Islet precursor cell (in vitro differentiated cells): ENCODE results near the gene ANKS1A.
"Not testable (repeated sequence)": the region's sequence is repeated elsewhere in the genome, so short reads cannot be mapped to it uniquely, and the experiment has no call there.

Source experiments
- DNase-seq: peaks from one replicate; pipeline ENCODE4 v3.0.0-alpha.2; 2018

Gene ANKS1A

GRCh38 chr6:35087361-35088280 lies 198.6 kb downstream of the ANKS1A start:
- peak; percentile 48 for DNase-seq

- DNase-seq: peak; percentile 51
These were observed 199.5 kb downstream of the ANKS1A start for GRCh38 chr6:35088281-35089215.

DNA sequence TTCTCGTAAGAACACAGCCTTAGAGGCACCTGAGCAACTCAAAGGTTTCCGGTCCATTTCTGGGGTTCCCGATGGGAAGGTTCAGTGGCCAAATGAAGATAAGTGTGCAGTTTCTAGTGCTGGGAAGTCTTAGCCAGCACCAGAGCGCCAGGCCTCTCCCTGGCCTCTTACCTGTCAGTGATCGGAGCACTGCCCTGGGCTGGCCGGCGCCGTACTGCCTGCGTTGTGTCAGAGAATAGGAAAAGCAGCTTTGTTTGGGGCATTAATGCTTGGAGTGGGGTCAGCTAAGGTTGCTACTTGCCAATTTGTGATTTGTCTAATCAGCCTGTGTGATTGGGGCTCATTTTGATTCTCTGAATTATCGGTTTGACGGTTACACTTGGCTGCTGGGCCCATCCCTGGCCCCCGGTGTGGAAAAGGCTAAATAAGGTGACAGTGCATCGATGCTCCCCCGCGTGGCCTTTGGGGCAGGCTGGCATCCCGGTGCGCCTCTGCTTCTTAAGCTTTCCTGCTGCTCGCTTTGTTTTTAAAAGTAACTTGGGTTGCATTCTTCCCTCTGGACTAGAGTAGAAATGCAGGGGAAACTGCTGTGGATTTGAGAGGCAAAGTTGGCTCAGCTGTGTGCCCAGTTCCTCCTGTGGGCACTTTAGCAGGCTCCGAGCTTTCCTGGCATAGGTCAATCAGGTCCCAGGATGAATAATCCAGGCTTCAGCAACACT lies 200.3 kb downstream of the ANKS1A start:
- peak; percentile 40 for DNase-seq

GRCh38 chr6:35089935-35090505 lies 201.0 kb downstream of the ANKS1A start:
- DNase-seq: no peak

- DNase-seq: peak; percentile 47
These were observed 201.7 kb downstream of the ANKS1A start for GRCh38 chr6:35090734-35091133.

DNA sequence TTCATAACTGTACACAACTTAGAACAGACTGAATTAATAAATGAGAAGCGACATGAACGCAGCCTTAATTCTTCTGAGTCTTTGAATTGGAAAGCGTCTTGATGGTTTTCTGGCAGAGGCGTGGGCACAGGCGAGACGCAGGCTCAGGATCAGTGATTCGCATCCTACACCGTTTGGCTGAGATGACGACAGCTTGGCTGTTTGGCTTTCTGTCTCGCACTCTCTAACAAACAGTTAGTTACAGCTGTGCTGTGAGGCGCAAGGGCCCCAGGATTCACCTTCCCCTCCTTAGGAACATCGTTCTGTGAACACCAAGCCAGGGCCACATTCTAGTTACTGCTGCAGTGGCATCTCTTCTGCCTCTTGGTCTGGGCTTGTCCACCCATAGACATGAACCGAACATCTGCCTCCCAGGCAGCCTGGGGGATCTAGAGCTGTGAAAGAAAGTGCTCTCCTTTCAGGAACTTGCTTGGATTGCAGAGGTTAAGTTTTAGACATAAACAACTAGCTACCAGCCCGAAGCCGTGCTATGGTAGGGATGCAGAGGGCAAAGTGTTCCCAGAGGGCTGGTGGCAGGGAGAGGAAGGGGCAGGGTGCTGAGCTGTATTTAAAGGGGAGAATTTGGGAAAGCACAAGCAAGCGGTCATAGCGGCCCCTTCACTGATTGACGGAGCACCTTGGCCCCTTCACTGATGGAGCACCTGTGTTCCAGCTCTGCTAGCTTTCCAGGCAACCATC lies 202.5 kb downstream of the ANKS1A start:
- peak; percentile 50 for DNase-seq

GRCh38 chr6:35092362-35093117 lies 203.5 kb downstream of the ANKS1A start:
- DNase-seq: peak; percentile 51

GRCh38 chr6:35093118-35093445 lies 204.0 kb downstream of the ANKS1A start:
- no peak for DNase-seq

- peak; percentile 51 for DNase-seq
These were observed 204.7 kb downstream of the ANKS1A start for GRCh38 chr6:35093783-35094182.

- peak; percentile 54 for DNase-seq
These were observed 205.1 kb downstream of the ANKS1A start for GRCh38 chr6:35094183-35094582.

GRCh38 chr6:35096129-35096862 lies 207.2 kb downstream of the ANKS1A start:
- DNase-seq: peak; percentile 46

- DNase-seq: no peak
These were observed 210.1 kb downstream of the ANKS1A start for GRCh38 chr6:35099116-35099515.

- no peak for DNase-seq
These were observed 216.0 kb downstream of the ANKS1A start for GRCh38 chr6:35105078-35105477.

- not testable (repeated sequence) for DNase-seq
These were observed 217.0 kb downstream of the ANKS1A start for GRCh38 chr6:35106061-35106460.

DNA sequence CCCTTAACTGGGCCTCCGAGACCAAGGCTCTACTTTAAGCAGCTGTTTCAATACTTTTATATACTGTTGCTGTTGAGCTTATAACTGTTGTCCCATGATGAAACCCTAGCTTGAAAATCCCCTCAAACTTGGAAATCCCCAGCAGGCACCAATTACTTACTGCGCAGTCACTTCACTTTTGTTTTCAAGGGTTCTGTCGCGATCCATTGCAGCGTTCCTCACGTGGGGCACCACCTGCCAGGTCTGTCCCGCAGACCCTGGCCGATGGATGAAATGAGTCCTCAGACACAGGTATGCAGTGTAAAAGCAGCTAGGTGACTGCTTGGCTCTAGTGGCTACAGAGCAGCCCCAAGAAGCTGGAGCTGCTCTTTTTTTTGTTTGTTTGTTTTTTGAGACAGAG lies 218.2 kb downstream of the ANKS1A start:
- not testable (repeated sequence) for DNase-seq

DNA sequence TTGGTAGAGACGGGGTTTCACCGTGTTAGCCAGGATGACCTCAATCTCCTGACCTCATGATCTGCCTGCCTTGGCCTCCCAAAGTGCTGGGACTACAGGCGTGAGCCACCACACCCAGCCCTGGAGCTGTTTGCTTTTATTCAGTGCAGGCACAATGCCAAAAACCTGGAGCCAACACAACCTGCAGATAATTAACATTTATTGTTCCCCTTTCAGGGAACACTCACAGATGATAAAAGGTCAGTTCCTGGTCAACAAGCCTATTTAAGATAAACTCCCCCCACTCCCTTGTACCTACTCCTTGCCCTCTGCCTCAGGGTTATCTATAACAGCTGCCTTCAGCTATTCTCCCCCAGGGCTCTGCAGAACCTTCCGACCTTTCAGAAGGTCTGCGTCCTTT lies 218.7 kb downstream of the ANKS1A start:
- not testable (repeated sequence) for DNase-seq

GRCh38 chr6:35108309-35108885 lies 219.3 kb downstream of the ANKS1A start:
- DNase-seq: no peak

- DNase-seq: no peak
These were observed 231.7 kb downstream of the ANKS1A start for GRCh38 chr6:35120746-35121145.

- no peak for DNase-seq
These were observed 235.3 kb downstream of the ANKS1A start for GRCh38 chr6:35124356-35124755.

DNA sequence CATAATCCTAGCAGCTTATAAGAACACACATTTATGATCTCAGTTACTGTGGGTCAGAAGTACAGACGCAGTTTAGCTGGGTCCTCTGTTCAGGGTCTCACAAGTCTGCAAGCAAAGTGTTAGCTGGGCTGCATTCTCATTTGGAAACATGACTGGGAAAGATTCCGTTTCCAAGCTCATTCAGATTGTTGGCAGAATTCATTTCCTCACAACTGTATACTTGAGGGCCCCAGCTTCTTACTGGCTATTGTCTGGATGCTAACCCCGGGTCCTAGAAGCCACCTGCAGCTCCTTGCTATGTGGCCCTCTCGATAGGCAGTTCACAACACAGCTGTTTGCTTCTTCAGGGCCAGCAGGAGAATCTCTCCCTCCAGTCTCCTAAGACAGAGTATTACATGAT lies 239.0 kb downstream of the ANKS1A start:
- no peak for DNase-seq
